Muscle layer of colon (tissue), 2 donors: ENCODE data around the gene CEP112.

Experiments used
- H3K27ac ChIP-seq: one replicate; pipeline ENCODE4 v1.7.0; 2013; ENCODE audit warnings: low read depth, mild to moderate bottlenecking, low read length, moderate library complexity
- H3K27me3 ChIP-seq, 2 donors: one replicate each; pipeline ENCODE4 v1.7.0; 2013; ENCODE audit warnings: low read length in 2 of 2, mild to moderate bottlenecking in 2 of 2; ENCODE audit not compliant: insufficient read depth in 2 of 2, control insufficient read depth in 1 of 2
- H3K36me3 ChIP-seq: one replicate; pipeline ENCODE4 v1.7.0; 2013; ENCODE audit warnings: mild to moderate bottlenecking, low read length; ENCODE audit not compliant: insufficient read depth
- H3K4me1 ChIP-seq: one replicate; pipeline ENCODE4 v1.7.0; 2013; ENCODE audit warnings: mild to moderate bottlenecking, low read length; ENCODE audit not compliant: insufficient read depth
- H3K4me3 ChIP-seq, 2 donors: one replicate each; pipeline ENCODE4 v1.7.0; 2013; ENCODE audit warnings: low read length in 2 of 2, low read depth in 1 of 2, mild to moderate bottlenecking in 1 of 2, moderate library complexity in 1 of 2
- H3K9ac ChIP-seq: one replicate; pipeline ENCODE4 v1.7.0; 2013; ENCODE audit warnings: low read length
- H3K9me3 ChIP-seq: one replicate; pipeline ENCODE4 v1.7.0; 2013; ENCODE audit warnings: mild to moderate bottlenecking, low read length
- donor health status: abdominal sarcoma.
- donor health status: Adenocarcinoma of cecum.

Gene CEP112

GRCh38 chr17:65865715-65866425, 326.1 kb downstream of the CEP112 start:
- Histone ChIP-seq H3K36me3 (no peaks in the 10 kb centered on the region), H3K9me3 (no peaks in the 10 kb centered on the region), H3K4me1 (no peaks in the 10 kb centered on the region), H3K27me3 (no peaks in the 10 kb centered on the region), H3K4me3 (no peak overlapping the region), H3K27ac (no peak overlapping the region), H3K9ac (no peak overlapping the region)

GRCh38 chr17:65864394-65864793, 327.5 kb downstream of the CEP112 start:
- H3K4me3 ChIP-seq = no peak overlapping the region
- no peak overlapping the region for H3K9ac ChIP-seq
- H3K27me3 ChIP-seq = no peaks in the 10 kb centered on the region
- no peaks in the 10 kb centered on the region for H3K36me3 ChIP-seq
- no peaks in the 10 kb centered on the region for H3K4me1 ChIP-seq
- H3K9me3 ChIP-seq = no peaks in the 10 kb centered on the region
- no peak overlapping the region for H3K27ac ChIP-seq

- H3K36me3 ChIP-seq = no peaks in the 10 kb centered on the region
- H3K9me3 ChIP-seq = no peaks in the 10 kb centered on the region
- H3K9ac ChIP-seq = no peak overlapping the region
- H3K4me3 ChIP-seq = no peak overlapping the region
- no peak overlapping the region for H3K27ac ChIP-seq
- no peaks in the 10 kb centered on the region for H3K27me3 ChIP-seq
- H3K4me1 ChIP-seq = no peaks in the 10 kb centered on the region
These were observed 334.2 kb downstream of the CEP112 start for GRCh38 chr17:65857718-65858117.

- no peaks in the 10 kb centered on the region for H3K4me1 ChIP-seq
- H3K36me3 ChIP-seq = no peaks in the 10 kb centered on the region
- H3K4me3 ChIP-seq = no peak overlapping the region
- H3K27ac ChIP-seq = no peak overlapping the region
- H3K9ac ChIP-seq = no peak overlapping the region
- H3K27me3 ChIP-seq = no peaks in the 10 kb centered on the region
- H3K9me3 ChIP-seq = no peaks in the 10 kb centered on the region
These were observed 335.1 kb downstream of the CEP112 start for GRCh38 chr17:65856865-65857264.

- Histone ChIP-seq H3K27me3 (no peaks in the 10 kb centered on the region), H3K27ac (no peak overlapping the region), H3K4me1 (no peaks in the 10 kb centered on the region), H3K9me3 (no peaks in the 10 kb centered on the region), H3K36me3 (no peaks in the 10 kb centered on the region), H3K4me3 (no peak overlapping the region), H3K9ac (no peak overlapping the region)
These were observed 336.3 kb downstream of the CEP112 start for GRCh38 chr17:65855675-65856074.

- no peaks in the 10 kb centered on the region for H3K4me1 ChIP-seq
- H3K9me3 ChIP-seq = no peaks in the 10 kb centered on the region
These were observed 336.7 kb downstream of the CEP112 start for GRCh38 chr17:65855245-65855644.

GRCh38 chr17:65853816-65854215, 338.1 kb downstream of the CEP112 start:
- Histone ChIP-seq H3K4me1 (no peaks in the 10 kb centered on the region), H3K4me3 (no peak overlapping the region)

More at GRCh38 chr17:65855245-65855644, 336.7 kb downstream of the CEP112 start:
- no peaks in the 10 kb centered on the region for H3K36me3 ChIP-seq
- no peaks in the 10 kb centered on the region for H3K27me3 ChIP-seq
- H3K9ac ChIP-seq = no peak overlapping the region
- H3K4me3 ChIP-seq = no peak overlapping the region
- no peak overlapping the region for H3K27ac ChIP-seq

GRCh38 chr17:65852911-65853310, 339.0 kb downstream of the CEP112 start:
- H3K4me1 ChIP-seq = no peaks in the 10 kb centered on the region
- no peak overlapping the region for H3K4me3 ChIP-seq
- no peak overlapping the region for H3K9ac ChIP-seq
- H3K27me3 ChIP-seq = no peaks in the 10 kb centered on the region
- H3K9me3 ChIP-seq = no peaks in the 10 kb centered on the region
- no peak overlapping the region for H3K27ac ChIP-seq
- H3K36me3 ChIP-seq = no peaks in the 10 kb centered on the region

More at GRCh38 chr17:65853816-65854215, 338.1 kb downstream of the CEP112 start:
- Histone ChIP-seq H3K36me3 (no peaks in the 10 kb centered on the region), H3K27me3 (no peaks in the 10 kb centered on the region), H3K27ac (no peak overlapping the region), H3K9ac (no peak overlapping the region), H3K9me3 (no peaks in the 10 kb centered on the region)

- no peaks in the 10 kb centered on the region for H3K4me1 ChIP-seq
- H3K4me3 ChIP-seq = no peak overlapping the region
- H3K27ac ChIP-seq = no peak overlapping the region
- H3K27me3 ChIP-seq = no peaks in the 10 kb centered on the region
- no peaks in the 10 kb centered on the region for H3K36me3 ChIP-seq
- no peaks in the 10 kb centered on the region for H3K9me3 ChIP-seq
- no peak overlapping the region for H3K9ac ChIP-seq
These were observed 339.8 kb downstream of the CEP112 start for GRCh38 chr17:65851965-65852736.

- Histone ChIP-seq H3K27me3 (no peaks in the 10 kb centered on the region), H3K9me3 (no peaks in the 10 kb centered on the region), H3K36me3 (no peaks in the 10 kb centered on the region), H3K4me3 (no peak overlapping the region), H3K9ac (no peak overlapping the region), H3K4me1 (no peaks in the 10 kb centered on the region), H3K27ac (no peak overlapping the region)
These were observed 341.4 kb downstream of the CEP112 start for GRCh38 chr17:65850486-65850885.

GRCh38 chr17:65848751-65849150, 343.2 kb downstream of the CEP112 start:
- H3K27ac ChIP-seq = no peak overlapping the region
- H3K4me3 ChIP-seq = no peak overlapping the region
- H3K4me1 ChIP-seq = no peaks in the 10 kb centered on the region
- no peaks in the 10 kb centered on the region for H3K27me3 ChIP-seq
- H3K9ac ChIP-seq = no peak overlapping the region
- no peaks in the 10 kb centered on the region for H3K9me3 ChIP-seq
- no peaks in the 10 kb centered on the region for H3K36me3 ChIP-seq
